Esophagus muscularis mucosa (tissue), 4 donors: ENCODE results near the gene AFG1L. TPM values are rescaled to one million over a fixed set of nuclear protein-coding genes. Genes with fewer than 3 reads are reported as not detected.

Source experiments
- DNase-seq: peaks from one replicate; pipeline ENCODE4 v3.0.0-alpha.2; 2017; ENCODE audit errors: extremely low spot score
- H3K27ac ChIP-seq, 4 donors: fragments of 200-600 bp; sonication (generic); replicated peaks in 1 of 4; 1 replicate in 3 of 4; 2 replicates in 1 of 4; pipeline ENCODE4 v1.5.1; 2016 to 2019; ENCODE audit warnings: mild to moderate bottlenecking in 1 of 4
- H3K27me3 ChIP-seq, 4 donors: fragments of 200-600 bp; sonication (generic); one replicate each; pipeline versions ENCODE4 v1.5.1 to v1.6.0; 2016 to 2019
- H3K36me3 ChIP-seq, 4 donors: fragments of 200-600 bp; sonication (generic); one replicate each; pipeline ENCODE4 v1.5.1; 2016 to 2019
- H3K4me1 ChIP-seq, 4 donors: fragments of 200-600 bp; sonication (generic); one replicate each; pipeline ENCODE4 v1.5.1; 2016 to 2019
- H3K4me3 ChIP-seq, 4 donors: fragments of 200-600 bp; sonication (generic); 1 replicate in 2 of 4; 2 replicates in 2 of 4; pipeline ENCODE4 v1.5.1; 2016 to 2019; ENCODE audit warnings: mild to moderate bottlenecking in 4 of 4, moderate library complexity in 1 of 4
- H3K9me3 ChIP-seq, 4 donors: fragments of 200-600 bp; sonication (generic); 1 replicate in 3 of 4; 2 replicates in 1 of 4; pipeline ENCODE4 v1.5.1; 2016 to 2019
- CTCF ChIP-seq, 3 experiments: fragments of 200-600 bp in 2 of 3; fragments of 450-650 bp in 1 of 3; sonication (generic) in 2 of 3; IDR thresholded peaks; one replicate each; pipeline ENCODE4 v1.5.1; 2017 to 2019; ENCODE audit warnings: antibody characterized with exemption in 3 of 3, mild to moderate bottlenecking in 2 of 3, moderate library complexity in 1 of 3
- EP300 ChIP-seq: sonication (generic); formaldehyde crosslinking; IDR thresholded peaks from one replicate; pipeline ENCODE4 v1.6.1; 2017; ENCODE audit warnings: antibody characterized with exemption
- POLR2A ChIP-seq: fragments of 450-650 bp; IDR thresholded peaks from one replicate; pipeline ENCODE4 v1.6.1; 2017; ENCODE audit warnings: antibody characterized with exemption, moderate library complexity, mild to moderate bottlenecking, low read depth
- POLR2AphosphoS5 ChIP-seq, 2 donors: sonication (generic); formaldehyde crosslinking; IDR thresholded peaks; one replicate each; pipeline ENCODE4 v1.6.1; 2017; ENCODE audit warnings: antibody characterized with exemption in 2 of 2
- WGBS: methylation state at CpG from one replicate; pipeline ENCODE4 v1.1.5; 2018; 5-methylcytosine and 5-hydroxymethylcytosine counted together
- intact Hi-C: fragments of 100-400 bp; cut with DNase I; formaldehyde crosslinking; loops from one replicate; pipeline ENCODE4 v1.15.1; 2023
- total RNA-seq, 4 donors: library from RNA; depleted of rRNA; stranded (reverse); fragments of >200 nt; gene quantifications; one replicate each; pipeline versions ENCODE4 v1.1.0 to v1.2.1, GENCODE V29; 2016

The AFG1L gene
- total RNA-seq, 4 donors from 2014 or later: 1.5 to 5.4 (median 3.3) TPM

GRCh38 chr6:108362455-108362854 is 67.6 kb downstream of the AFG1L start:
- no peak for DNase-seq
- 89% methylated on average over 1 of the region's 1 CpG for WGBS
- no peaks in the 10 kb centered on the region for H3K27me3 ChIP-seq
- TF ChIP-seq CTCF (IDR thresholded peaks at IDR 0.05): no peak
- no peak for TF ChIP-seq POLR2AphosphoS5 (IDR thresholded peaks at IDR 0.05)
- no peak for TF ChIP-seq POLR2A
- no peak for TF ChIP-seq EP300
- no peak overlapping the region for H3K4me3 ChIP-seq
- H3K27ac ChIP-seq: no peak overlapping the region
- no peaks in the 10 kb centered on the region for H3K9me3 ChIP-seq
- intact Hi-C loops: no loop called here
- no peaks in the 10 kb centered on the region for H3K4me1 ChIP-seq
- H3K36me3 ChIP-seq: peaks cover 0 to 23% (median 7%) of the 10 kb centered on the region in 4 donors

GRCh38 chr6:108363113-108363512 is 68.3 kb downstream of the AFG1L start:
- no peaks in the 10 kb centered on the region for H3K9me3 ChIP-seq
- WGBS: 91% methylated on average over 3 of the region's 3 CpGs
- H3K27ac ChIP-seq: no peak overlapping the region
- TF ChIP-seq EP300: no peak
- TF ChIP-seq POLR2A: no peak
- TF ChIP-seq POLR2AphosphoS5 (IDR thresholded peaks at IDR 0.05): no peak
- TF ChIP-seq CTCF (IDR thresholded peaks at IDR 0.05): no peak
- no peaks in the 10 kb centered on the region for H3K27me3 ChIP-seq
- H3K4me3 ChIP-seq: no peak overlapping the region
- H3K36me3 ChIP-seq: peaks cover 0 to 17% (median 3%) of the 10 kb centered on the region in 4 donors
- DNase-seq: no peak
- no peaks in the 10 kb centered on the region for H3K4me1 ChIP-seq
- intact Hi-C loops: no loop called here

DNA sequence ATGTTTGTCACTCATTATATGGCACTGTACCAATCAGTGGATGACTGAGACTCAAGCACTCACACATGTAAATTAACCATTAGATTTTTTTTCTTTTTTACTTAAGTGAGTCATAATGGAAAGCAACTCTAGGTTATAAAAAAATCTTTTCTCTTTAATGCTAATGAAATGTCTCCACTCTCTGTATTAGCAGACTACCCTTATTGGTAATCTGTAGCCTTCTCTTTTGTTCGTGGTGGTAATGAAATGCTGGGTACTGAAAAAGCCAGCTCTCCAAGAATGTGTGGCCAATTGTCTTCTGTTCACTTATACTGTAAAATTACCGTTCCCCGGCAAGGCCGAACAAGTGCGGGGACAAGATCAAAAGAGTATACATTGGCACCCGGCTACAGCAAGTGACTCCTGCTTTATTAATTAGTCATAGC is 69.0 kb downstream of the AFG1L start:
- Histone ChIP-seq H3K27me3 (no peaks in the 10 kb centered on the region), H3K4me1 (no peaks in the 10 kb centered on the region), H3K9me3 (no peaks in the 10 kb centered on the region), H3K27ac (no peak overlapping the region), H3K4me3 (no peak overlapping the region), H3K36me3 (peaks cover 0 to 10% (median 1%) of the 10 kb centered on the region in 4 donors)
- no peak for TF ChIP-seq CTCF (IDR thresholded peaks at IDR 0.05)
- no peak for TF ChIP-seq EP300
- TF ChIP-seq POLR2AphosphoS5 (IDR thresholded peaks at IDR 0.05): no peak
- TF ChIP-seq POLR2A: no peak
- WGBS: 82% methylated on average over 6 of the region's 6 CpGs
- no peak for DNase-seq
- intact Hi-C loops: no loop called here

- no peak for DNase-seq
- H3K4me1 ChIP-seq: no peaks in the 10 kb centered on the region
- intact Hi-C loops: no loop called here
- H3K9me3 ChIP-seq: no peaks in the 10 kb centered on the region
- H3K27ac ChIP-seq: no peak overlapping the region
- H3K36me3 ChIP-seq: peaks cover 0 to 10% (median 0%) of the 10 kb centered on the region in 4 donors
- H3K4me3 ChIP-seq: no peak overlapping the region
- 87% methylated on average over 3 of the region's 3 CpGs for WGBS
- H3K27me3 ChIP-seq: no peaks in the 10 kb centered on the region
- TF ChIP-seq CTCF (IDR thresholded peaks at IDR 0.05): no peak
- no peak for TF ChIP-seq EP300
- TF ChIP-seq POLR2AphosphoS5 (IDR thresholded peaks at IDR 0.05): no peak
- no peak for TF ChIP-seq POLR2A
Observed at GRCh38 chr6:108364470-108364869, 69.6 kb downstream of the AFG1L start.

DNA sequence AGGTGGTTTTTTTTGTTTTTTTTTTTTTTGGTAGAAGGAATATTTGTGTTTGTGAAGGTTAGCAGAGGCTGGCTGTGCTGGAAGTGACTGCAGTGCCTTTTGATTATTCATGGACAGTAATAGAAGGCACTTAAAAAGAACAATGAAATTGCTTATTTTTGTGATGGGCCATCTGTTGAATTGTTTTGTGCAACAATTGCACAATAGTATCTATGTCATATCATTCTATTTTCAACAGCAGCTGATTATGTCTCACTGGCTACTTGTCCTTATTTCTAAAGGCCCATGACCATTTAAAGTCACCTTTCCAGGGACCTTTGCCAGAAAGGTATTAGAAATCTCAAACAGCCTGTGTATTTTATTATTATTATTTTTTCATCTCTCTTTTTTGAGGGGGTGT is 70.6 kb downstream of the AFG1L start:
- Histone ChIP-seq H3K36me3 (peaks cover 0 to 6% (median 0%) of the 10 kb centered on the region in 4 donors), H3K27me3 (no peaks in the 10 kb centered on the region), H3K9me3 (no peaks in the 10 kb centered on the region), H3K4me1 (no peaks in the 10 kb centered on the region), H3K27ac (no peak overlapping the region), H3K4me3 (no peak overlapping the region)
- intact Hi-C loops: no loop called here
- no peak for TF ChIP-seq POLR2AphosphoS5 (IDR thresholded peaks at IDR 0.05)
- TF ChIP-seq CTCF (IDR thresholded peaks at IDR 0.05): no peak
- TF ChIP-seq POLR2A: no peak
- no peak for TF ChIP-seq EP300
- DNase-seq: no peak
